ENCODE measurements around the gene BBLN. TPM values are rescaled to one million over a fixed set of nuclear protein-coding genes. Genes with fewer than 3 reads are reported as not detected.
A peak's percentile ranks its signal among the peaks of the same experiment; 100 is the strongest.

BBLN gene
- total RNA-seq, 4 donors from 2014 or later: 97.3 to 178 (median 149) TPM

GRCh38 chr9:128120741-128121465, 39.2 kb upstream of the BBLN start:
- Histone ChIP-seq H3K4me3 (no peak overlapping the region), H3K36me3 (peaks cover 0 to 21% (median 10%) of the 10 kb centered on the region in 4 donors), H3K9me3 (no peaks in the 10 kb centered on the region), H3K27me3 (no peaks in the 10 kb centered on the region), H3K4me1 (peaks cover 3 to 35% (median 30%) of the 10 kb centered on the region in 4 donors), H3K27ac (no peak overlapping the region)
- intact Hi-C loops (cut with DNase I; ENCODE audit: low total_unique reads) (no loop called here), in situ Hi-C loops (cut with MboI; ENCODE audit: low pct_ligation_motif_present in 1 of 4, low pct_unique_long_range_greater_than_20kb in 1 of 4, low sequenced_read_pairs in 3 of 4) (loop anchor here in 1 of 4 donors (25.0 kb wide), 1 partner anchor 159 kb away; no protein-coding TSS in a partner anchor)
- 89% methylated on average over 29 of the region's 29 CpGs; no CpG with 5 or more reads in 1 of the 2 donors for WGBS, 2 donors (ENCODE audit: low coverage in 1 of 2)
- TF ChIP-seq CTCF (IDR thresholded peaks at IDR 0.05): no peak
- TF ChIP-seq EP300 (IDR thresholded peaks at IDR 0.05; ENCODE audit: low read depth): no peak
- TF ChIP-seq POLR2A (IDR thresholded peaks at IDR 0.05): no peak
- no peak for TF ChIP-seq POLR2AphosphoS5 (IDR thresholded peaks at IDR 0.05)
- DNase-seq: peak; percentile 6

GRCh38 chr9:128121466-128121810, 38.6 kb upstream of the BBLN start:
- H3K36me3 ChIP-seq: peaks cover 0 to 21% (median 10%) of the 10 kb centered on the region in 4 donors
- intact Hi-C loops (cut with DNase I; ENCODE audit: low total_unique reads): no loop called here
- in situ Hi-C loops (cut with MboI; ENCODE audit: low pct_ligation_motif_present in 1 of 4, low pct_unique_long_range_greater_than_20kb in 1 of 4, low sequenced_read_pairs in 3 of 4): loop anchor here in 1 of 4 donors (25.0 kb wide), 1 partner anchor 159 kb away; no protein-coding TSS in a partner anchor

GRCh38 chr9:128121924-128122808, 37.9 kb upstream of the BBLN start:
- Histone ChIP-seq H3K4me3 (no peak overlapping the region), H3K4me1 (peaks cover 11 to 32% (median 29%) of the 10 kb centered on the region in 4 donors), H3K27ac (no peak overlapping the region), H3K36me3 (peaks cover 0 to 21% (median 10%) of the 10 kb centered on the region in 4 donors), H3K9me3 (no peaks in the 10 kb centered on the region), H3K27me3 (no peaks in the 10 kb centered on the region)
- in situ Hi-C loops (cut with MboI; ENCODE audit: low pct_ligation_motif_present in 1 of 4, low pct_unique_long_range_greater_than_20kb in 1 of 4, low sequenced_read_pairs in 3 of 4): loop anchor here in 1 of 4 donors (25.0 kb wide), 1 partner anchor 160 kb away; no protein-coding TSS in a partner anchor
- no peak for TF ChIP-seq EP300 (IDR thresholded peaks at IDR 0.05; ENCODE audit: low read depth)
- TF ChIP-seq CTCF (IDR thresholded peaks at IDR 0.05): no peak
- no peak for TF ChIP-seq POLR2AphosphoS5 (IDR thresholded peaks at IDR 0.05)
- no peak for TF ChIP-seq POLR2A (IDR thresholded peaks at IDR 0.05)
- DNase-seq: no peak
- WGBS, 2 donors (ENCODE audit: low coverage in 1 of 2): 93% methylated on average over 22 of the region's 27 CpGs; no CpG with 5 or more reads in 1 of the 2 donors
- intact Hi-C loops (cut with DNase I; ENCODE audit: low total_unique reads): no loop called here

More at GRCh38 chr9:128121466-128121810, 38.6 kb upstream of the BBLN start:
- DNase-seq: no peak
- Histone ChIP-seq H3K27me3 (no peaks in the 10 kb centered on the region), H3K4me1 (peaks cover 7 to 35% (median 30%) of the 10 kb centered on the region in 4 donors), H3K9me3 (no peaks in the 10 kb centered on the region), H3K27ac (no peak overlapping the region), H3K4me3 (no peak overlapping the region)
- WGBS, 2 donors (ENCODE audit: low coverage in 1 of 2): 92% methylated on average over 5 of the region's 5 CpGs; no CpG with 5 or more reads in 1 of the 2 donors
- no peak for TF ChIP-seq EP300 (IDR thresholded peaks at IDR 0.05; ENCODE audit: low read depth)
- TF ChIP-seq POLR2A (IDR thresholded peaks at IDR 0.05): no peak
- TF ChIP-seq POLR2AphosphoS5 (IDR thresholded peaks at IDR 0.05): no peak
- no peak for TF ChIP-seq CTCF (IDR thresholded peaks at IDR 0.05)

- Histone ChIP-seq H3K27ac (no peak overlapping the region), H3K36me3 (peaks cover 0 to 21% (median 10%) of the 10 kb centered on the region in 4 donors), H3K4me3 (no peak overlapping the region), H3K27me3 (no peaks in the 10 kb centered on the region), H3K4me1 (peaks cover 10 to 27% (median 24%) of the 10 kb centered on the region in 4 donors), H3K9me3 (no peaks in the 10 kb centered on the region)
- intact Hi-C loops (cut with DNase I; ENCODE audit: low total_unique reads) (no loop called here), in situ Hi-C loops (cut with MboI; ENCODE audit: low pct_ligation_motif_present in 1 of 4, low pct_unique_long_range_greater_than_20kb in 1 of 4, low sequenced_read_pairs in 3 of 4) (loop anchor here in 1 of 4 donors (25.0 kb wide), 1 partner anchor 160 kb away; no protein-coding TSS in a partner anchor)
- DNase-seq: no peak
- no peak for TF ChIP-seq CTCF (IDR thresholded peaks at IDR 0.05)
- no peak for TF ChIP-seq POLR2AphosphoS5 (IDR thresholded peaks at IDR 0.05)
- no peak for TF ChIP-seq POLR2A (IDR thresholded peaks at IDR 0.05)
- no peak for TF ChIP-seq EP300 (IDR thresholded peaks at IDR 0.05; ENCODE audit: low read depth)
- 95% methylated on average over 22 of the region's 24 CpGs; no CpG with 5 or more reads in 1 of the 2 donors for WGBS, 2 donors (ENCODE audit: low coverage in 1 of 2)
Observed at GRCh38 chr9:128122809-128123175, 37.3 kb upstream of the BBLN start.

Measured in transverse colon (tissue), 4 donors.